Left lobe of liver (tissue), 2 donors: ENCODE data around the gene POU6F2. TPM values are rescaled to one million over a fixed set of nuclear protein-coding genes. Genes with fewer than 3 reads are reported as not detected.

Source experiments
- ATAC-seq: fragments of 200-7000 bp; cut with Tn5 transposase; one replicate; pipeline ENCODE4 v1.9.1; 2020; ENCODE audit warnings: mild to moderate bottlenecking, moderate library complexity
- DNase-seq: peaks from one replicate; pipeline ENCODE4 v3.0.0-alpha.2; 2020; ENCODE audit warnings: low spot score
- total RNA-seq: library from RNA; stranded (reverse); gene quantifications from one replicate; pipeline ENCODE4 v1.2.1, GENCODE V29; 2021
- donor health status: DM: no; HTN: no; CAD: no; lungs with moderate emphysema.
- donor health status: DM: no; HTN: yes; CAD: no.

The POU6F2 gene
- total RNA-seq, 1 donor from 2014 or later = 0.81 TPM

DNA sequence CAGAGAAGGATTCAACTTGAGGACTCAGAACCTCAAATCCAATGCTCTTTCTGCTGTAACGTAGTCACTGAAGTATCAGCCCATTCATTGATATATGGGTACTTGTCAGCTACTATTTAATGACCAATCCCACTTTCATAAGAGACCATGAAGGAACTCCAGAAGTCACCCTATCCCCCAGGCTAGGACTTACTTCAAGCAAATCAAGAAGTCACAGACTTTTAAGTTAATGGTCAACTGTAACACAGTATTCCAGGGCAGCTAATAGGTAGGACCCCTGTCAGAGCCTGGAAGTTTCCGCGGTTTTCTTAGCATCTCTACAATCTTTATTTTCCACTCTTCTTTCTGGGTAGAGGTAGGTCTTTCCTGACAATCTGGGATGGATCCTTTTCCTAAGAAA is 269.9 kb downstream of the POU6F2 start:
- no peak for DNase-seq
- no peak for ATAC-seq

DNA sequence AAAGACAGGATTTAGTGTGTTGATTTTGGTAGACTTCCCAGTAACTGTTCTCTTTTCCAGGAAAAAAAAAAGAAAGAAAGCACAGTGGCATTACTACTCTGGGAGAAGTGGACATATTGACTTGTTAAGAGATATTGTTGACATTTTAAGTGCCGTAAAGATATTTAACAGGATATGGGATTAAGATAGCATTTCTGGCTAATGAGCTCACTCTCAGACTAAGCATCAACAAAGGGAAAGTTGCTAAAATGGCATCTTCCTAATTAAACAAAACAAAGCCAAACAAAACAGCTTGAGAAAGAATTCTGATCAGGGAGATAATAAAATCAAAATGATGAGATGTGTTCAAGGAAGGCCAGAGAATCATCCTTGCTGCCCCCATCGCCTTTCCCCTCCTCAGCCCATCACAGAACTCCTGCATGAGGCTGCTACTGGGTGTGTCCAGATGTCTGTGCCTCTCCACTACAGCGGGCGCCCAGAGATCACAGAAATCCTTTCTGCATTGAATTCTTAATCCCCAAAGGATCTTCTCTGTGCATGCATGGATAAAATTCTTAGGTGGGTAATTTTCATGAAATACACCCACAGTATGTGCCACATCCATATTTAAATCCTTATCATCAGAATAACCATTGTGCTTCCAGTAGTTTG is 270.5 kb downstream of the POU6F2 start:
- ATAC-seq (no peak), DNase-seq (no peak)

DNA sequence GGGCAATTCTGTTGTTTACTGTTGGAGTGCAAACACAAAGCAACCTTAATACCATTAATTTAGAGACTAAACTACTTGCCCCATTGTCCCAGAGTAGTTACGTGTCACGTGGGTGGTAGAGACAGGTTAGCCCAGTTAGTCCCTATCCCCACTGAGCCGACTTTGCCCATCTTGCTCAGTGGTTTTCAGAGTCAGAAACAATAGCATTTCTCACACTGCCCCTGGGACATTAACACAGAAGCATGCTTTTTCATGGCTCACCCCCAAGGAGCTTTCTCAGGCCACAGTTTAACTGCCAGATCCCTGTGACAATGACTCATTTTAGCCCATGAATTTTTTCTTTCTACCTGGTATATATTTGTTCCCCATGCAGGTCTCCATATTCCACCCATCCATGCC is 271.0 kb downstream of the POU6F2 start:
- no peak for DNase-seq
- ATAC-seq = no peak

DNA sequence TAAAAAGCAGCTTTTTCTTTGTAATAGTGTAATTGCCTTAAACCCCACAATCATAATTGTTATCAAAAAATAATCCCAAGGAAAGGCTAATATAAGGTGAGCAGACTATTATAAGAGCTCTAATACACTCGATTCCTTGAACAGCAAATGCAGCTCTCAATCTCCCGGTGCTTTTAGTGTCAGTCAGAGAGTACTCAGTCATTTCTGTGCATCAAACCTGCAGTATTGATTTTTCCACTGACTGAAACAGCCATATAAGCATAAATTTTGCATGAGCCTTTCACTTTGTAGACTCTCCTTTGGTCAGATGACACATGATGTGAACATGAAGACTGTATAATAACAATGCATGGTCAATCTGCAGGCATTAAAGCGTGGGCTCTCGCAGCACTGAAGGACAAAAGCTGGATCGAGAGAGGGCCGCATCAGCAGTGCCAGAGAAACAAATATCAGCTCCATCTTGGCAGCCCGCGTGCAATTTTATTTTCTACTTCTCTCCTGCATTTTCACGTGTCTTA is 272.0 kb downstream of the POU6F2 start:
- DNase-seq (no peak), ATAC-seq (no peak)

DNA sequence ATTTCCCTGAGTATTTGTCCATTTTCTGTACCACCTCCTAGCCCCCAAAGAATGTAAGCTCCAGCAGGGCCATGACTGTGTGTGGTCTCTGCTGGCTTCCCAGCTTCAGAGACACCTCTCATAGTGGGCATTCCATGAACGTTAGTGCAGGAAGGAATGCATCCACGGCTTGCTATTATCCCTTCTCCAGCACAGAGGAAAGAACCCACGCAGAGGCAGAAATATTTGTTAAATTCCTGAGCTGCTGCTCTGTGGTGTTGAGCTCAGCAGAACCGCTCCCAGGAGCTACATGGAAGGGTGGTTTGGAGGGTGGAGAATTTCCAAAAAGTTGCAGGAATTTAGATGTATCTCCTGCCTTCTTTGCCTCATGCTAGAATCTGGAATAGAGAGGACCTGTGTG is 275.2 kb downstream of the POU6F2 start:
- ATAC-seq (no peak), DNase-seq (no peak)

DNA sequence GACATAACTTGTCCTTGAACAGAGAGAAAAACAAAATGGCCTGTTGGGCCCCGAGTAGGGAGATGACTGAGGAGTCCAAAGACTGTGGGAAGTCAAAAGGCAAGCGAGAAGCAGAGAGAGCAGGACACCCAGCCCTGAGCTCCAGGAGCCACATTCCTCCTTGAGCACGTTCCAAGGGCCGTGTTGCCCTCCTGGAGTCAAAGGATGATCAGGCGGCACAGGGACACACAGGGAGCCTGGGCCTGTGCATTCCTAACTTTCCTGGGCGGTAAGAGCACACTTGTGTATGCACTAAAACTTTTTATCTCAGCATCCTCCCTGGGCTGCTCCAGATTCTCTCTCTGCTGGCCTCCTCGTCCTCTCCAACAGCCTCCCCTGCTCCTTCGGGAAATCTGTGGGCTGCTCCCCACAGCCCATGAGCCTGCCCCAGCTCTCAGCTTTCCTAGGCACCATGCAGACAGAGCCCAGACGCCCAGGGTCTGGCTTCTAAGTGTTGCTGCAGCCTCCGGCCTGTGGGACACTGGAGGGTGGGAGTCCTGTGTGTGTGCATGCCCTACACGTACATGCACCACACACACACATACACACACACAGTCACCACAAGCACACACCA is 281.8 kb downstream of the POU6F2 start:
- ATAC-seq (no peak), DNase-seq (no peak)

DNA sequence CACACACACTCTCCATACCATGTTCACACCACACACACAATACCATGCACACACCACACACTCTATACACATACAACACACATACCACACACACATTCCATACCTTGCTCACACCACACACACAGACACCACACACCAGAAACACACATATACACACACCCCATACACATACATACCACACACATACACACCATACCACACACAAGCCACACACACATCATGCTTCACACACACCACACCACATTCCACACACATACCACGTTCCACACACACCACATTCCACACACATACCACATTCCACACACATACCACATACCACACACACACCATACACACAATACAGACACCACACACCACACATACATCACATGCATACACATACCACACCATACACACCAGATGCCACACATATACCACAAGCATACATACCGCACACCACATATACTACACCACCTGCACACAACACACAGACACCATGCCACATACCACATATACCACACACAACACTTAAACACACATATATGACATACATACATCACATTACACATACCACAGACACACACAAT is 282.7 kb downstream of the POU6F2 start:
- ATAC-seq (no peak), DNase-seq (no peak)

DNA sequence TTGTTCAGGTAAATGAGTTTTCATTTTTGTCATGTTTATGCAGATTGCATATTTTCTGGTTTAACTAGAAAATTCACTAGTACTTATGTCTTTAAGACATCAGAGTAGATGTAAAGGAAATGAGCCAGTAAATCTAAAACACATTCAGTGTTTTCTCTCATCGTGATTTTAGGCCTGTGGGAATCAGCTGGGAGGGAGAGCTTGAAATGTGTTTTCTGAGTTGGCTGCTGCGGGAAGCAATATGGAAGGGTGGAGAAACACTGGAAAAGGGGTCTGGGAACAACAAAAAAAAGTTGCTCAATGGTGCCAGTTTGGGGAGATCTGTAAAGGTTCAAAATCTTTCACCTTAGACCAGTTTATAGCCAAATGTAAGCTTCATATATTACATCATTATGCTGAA is 284.1 kb downstream of the POU6F2 start:
- ATAC-seq (no peak), DNase-seq (no peak)

DNA sequence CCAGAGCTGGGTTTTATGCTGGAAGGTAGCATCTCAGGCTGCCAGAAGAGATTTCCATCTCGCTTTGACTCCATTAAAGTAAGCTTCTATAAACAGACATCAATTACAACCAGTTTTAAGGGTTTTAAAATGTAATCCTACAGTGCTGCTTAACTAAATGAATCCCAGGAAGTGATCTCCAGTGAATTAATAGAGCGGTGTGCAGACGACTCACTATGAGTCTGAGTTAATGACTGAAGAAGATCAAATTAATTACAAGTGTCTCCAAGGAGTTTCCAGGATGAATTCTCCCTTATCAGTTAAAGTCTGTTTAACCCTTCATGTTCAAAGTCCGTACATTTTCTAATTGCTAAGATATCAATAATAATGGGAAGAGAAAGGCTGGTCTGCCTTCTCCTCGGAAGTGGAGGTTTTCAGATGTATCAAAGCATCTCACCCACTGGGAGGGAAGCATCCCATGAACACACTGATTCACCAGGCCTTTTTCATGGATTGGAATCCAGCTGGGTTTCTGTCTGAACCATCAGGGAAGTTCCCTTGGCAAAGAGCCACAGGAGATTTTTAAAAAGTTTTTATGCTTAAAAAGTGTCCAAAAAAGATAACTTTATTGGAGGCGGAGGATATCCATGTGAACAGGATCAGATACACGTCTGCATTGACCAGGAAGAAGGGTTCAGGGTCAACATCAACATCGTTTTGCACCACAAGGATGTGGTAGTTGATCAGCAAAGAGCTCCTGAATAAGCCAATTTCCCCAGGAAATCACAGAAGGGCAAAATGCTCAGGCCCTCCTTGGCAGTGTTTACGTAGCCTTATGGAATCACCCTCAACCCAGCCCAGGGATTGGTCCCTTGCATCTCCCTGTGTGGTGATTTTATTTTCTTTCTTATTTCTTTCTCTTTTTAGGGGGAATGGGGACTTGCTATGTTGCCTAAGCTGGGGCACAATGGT is 288.2 kb downstream of the POU6F2 start:
- ATAC-seq = no peak
- no peak for DNase-seq

DNA sequence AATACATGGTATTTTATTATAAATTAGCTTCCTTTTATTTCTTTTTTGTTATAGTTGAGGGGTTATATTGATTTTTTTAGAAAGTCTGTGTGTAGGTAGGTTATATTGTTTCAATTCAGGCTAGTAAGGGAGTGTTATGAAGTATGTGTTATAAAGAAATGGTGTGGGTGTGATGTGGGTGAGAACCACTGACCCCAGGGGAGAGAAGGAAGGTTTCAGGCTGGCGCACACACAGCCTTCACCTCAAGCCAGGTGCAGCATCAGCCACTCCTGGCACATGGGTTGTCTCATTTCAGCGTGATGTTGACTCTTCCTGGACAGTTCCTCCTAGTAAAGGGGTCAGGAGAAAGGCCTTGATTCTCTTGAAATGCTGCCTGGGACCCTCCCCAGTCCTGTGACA is 291.3 kb downstream of the POU6F2 start:
- no peak for DNase-seq

DNA sequence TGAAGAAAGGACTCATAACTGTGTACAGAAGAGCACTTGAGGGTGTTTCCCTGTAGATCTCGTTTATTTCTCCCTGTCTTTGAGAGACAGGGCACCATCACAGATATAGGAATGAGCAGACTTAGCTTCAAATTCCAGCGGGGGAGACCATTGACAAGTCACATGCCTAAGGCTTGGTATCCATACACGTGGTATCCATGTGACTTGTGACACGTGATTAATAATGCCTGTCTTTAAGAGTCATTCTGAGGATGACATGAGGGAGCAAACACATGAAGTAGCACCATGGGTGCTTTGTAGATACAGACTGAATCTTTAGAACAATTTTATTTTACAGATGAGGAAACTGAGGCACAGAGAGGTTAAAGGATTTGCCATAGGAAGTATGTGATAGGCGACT is 292.3 kb downstream of the POU6F2 start:
- no peak for ATAC-seq
- DNase-seq = no peak

More for the DNA sequence above, 291.3 kb downstream of the POU6F2 start:
- ATAC-seq = no peak

DNA sequence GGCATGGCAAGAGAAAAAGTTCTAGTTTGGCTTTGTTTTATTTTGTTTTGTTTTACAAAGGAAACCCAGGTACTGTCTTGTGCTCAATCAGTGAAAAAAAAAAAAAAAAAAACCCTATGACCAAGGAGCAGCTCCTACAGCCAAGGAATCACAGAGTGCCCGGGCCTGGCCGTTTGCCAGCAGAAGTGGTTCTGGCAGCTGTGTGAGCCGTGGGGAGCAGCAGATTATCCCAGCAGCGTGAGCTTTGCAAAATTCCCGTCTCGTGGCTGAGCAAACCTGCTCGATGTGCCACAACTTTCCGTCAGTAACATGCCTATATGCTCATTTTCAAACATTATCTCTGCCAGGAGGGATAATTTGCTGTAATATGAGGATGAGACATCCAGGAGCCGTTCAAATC is 293.7 kb downstream of the POU6F2 start:
- ATAC-seq (no peak), DNase-seq (no peak)

DNA sequence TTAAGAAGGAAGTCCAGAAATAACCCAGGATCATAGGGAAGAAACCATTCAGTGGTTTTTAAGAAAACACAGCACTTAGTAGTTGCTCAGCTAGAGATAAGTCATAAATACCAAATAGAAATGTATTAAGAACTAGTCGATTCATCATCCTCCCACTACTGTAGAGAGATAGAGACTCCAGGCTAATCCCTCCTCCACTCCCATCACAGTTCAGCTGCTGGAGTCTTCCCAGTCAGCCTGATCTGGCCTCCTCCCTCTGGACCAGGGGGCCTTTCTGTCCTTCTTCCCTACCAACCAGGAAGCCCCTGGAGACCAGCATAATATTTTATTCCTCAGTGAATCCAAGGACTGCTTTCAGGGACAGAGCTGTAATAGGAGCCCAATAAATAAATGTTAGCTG is 294.4 kb downstream of the POU6F2 start:
- DNase-seq = no peak
- no peak for ATAC-seq

DNA sequence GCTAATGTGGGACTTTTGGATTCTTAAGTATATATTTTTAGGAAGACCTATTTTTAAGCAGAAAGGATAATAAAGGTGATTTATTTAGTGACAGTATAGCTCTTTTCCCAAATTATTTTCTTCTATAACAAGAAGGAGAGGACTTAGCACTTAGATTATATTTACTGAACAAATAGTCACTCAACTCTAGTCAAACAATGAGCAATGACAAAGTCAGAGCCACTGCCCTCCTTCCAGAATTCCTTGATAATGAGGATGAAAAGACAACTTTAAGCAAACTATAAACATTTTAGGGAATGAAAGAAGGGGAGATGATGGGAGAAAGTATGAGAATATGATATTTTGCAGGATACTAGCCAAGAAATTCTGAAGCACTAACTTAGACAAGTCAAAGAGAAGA is 295.0 kb downstream of the POU6F2 start:
- ATAC-seq (no peak), DNase-seq (no peak)

DNA sequence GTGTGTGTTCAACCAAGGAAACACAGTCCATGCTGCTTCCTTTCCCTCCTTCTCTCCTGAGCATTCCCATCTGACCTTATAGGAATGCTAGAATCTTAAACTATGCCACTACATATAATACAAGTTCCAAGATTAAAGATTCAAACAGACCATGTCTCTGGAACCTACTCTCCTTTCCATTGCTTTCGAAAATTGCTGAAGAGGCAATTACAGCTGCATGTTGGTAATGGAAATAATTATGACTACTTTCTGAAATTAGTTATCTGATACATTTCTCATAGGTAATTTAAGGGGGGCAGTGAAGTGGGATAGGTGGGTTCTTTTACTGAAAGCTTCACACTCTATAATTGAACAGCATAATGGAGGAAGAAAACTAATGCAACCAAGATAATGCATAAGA is 302.6 kb downstream of the POU6F2 start:
- ATAC-seq = no peak

DNA sequence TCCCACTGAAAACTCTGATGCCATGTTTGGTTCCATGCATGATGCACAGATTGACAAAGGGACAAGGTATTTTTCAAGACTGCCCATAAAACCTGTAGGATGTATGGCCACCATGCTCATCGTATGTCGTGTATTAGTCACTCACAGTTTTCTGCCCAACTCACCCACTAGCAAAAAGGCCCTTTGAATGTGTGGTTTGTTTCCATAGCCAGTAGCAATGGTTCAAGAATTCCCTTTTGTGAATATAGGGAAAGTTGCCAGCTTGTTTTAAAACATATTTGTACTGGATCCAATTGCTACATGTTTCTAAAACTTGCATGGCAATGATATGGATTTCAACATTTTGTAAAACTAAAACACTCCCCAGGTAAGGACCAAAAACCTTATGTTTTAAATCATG is 307.5 kb downstream of the POU6F2 start:
- DNase-seq (no peak), ATAC-seq (no peak)

More for the DNA sequence above, 302.6 kb downstream of the POU6F2 start:
- no peak for DNase-seq

DNA sequence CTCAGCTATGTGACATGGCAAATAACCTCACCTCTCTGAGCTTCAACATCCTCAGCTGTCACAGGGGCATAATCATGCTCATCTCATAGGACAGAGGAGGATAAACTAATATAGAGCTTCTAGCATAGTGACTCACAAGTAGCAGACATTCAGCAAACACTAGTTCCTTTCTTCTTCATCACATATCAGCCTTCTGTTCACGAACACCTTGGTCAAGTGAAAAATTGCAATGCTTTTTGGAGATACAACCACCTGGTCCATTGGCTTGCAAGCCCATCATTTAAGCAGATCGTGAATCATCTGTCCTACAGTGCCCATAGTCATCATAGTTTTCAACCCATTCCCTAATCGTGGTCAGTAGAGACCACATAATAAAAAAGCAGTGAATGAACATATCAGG is 310.6 kb downstream of the POU6F2 start:
- no peak for ATAC-seq
- no peak for DNase-seq

DNA sequence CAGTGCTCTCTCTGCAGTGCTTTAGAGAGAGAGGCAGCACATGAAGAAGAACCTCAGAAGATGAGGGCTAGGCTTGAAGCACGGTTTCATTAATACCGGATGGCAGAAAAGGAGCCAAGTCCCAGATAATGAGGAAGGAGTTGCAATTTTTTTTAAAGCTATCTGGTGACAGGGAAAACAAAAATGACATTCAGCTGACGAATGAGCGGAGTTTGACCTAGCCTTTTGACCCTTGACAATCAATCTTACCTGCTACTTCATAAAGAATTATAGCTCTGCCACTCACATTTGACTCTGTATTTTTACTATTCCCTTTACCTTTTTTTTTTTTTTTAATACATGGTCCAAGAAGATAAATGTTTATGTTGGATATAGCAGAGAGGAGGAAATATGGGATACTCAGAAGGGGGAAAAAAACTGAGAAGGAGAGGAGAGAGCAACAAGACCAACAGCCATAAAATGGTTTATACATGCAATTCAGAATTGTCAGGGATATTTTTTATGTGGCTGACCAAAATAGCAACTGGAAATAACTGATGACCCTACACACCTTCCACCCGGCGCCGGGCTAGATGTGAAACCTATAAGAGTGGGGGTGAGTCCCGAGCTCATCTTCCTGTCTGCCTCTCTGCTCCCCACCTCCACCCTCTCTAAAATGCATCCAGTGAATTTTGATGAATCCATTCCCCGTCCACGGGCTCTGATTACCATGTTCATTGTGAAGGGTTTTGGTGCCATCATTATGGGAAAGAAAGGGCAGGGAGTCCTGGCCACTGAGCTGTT is 314.1 kb downstream of the POU6F2 start:
- DNase-seq (no peak), ATAC-seq (peak; percentile 58)

DNA sequence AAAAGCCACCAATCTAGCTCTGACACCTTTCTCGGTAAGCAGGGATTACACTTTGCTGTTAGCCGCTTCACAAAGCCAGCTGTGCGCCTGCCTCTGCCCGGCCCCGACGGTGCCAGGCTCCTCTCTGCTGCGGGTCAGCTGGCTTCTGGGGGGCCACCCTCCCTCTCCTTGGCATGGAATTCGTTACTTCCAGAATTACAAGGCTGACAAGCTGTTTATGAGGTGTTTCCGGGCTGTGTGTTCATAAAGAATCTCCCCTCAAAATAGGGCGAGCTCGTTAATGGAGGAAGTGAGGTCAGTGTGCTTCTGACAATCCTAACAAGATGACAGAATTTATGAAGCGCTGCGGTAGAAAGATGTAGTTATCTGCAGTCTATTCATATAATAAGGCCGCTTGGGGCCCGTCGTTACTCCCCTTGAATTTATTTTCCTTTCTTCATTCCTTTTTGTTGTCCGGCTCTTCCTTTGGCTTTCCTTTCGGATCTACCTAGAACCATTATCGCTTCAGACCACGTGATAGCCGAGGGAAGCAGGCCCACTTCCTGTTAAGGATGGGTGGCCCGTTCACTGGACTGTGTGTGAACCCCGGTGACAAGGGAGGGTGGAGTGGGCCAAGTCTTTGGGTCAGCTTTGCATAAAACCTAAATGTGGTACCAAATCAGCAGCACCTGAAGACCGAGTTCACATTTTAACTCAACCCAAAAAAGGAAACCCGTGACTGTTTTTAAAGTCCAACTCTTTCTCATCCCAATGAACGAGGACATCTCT is 315.5 kb downstream of the POU6F2 start:
- ATAC-seq = no peak
- no peak for DNase-seq

DNA sequence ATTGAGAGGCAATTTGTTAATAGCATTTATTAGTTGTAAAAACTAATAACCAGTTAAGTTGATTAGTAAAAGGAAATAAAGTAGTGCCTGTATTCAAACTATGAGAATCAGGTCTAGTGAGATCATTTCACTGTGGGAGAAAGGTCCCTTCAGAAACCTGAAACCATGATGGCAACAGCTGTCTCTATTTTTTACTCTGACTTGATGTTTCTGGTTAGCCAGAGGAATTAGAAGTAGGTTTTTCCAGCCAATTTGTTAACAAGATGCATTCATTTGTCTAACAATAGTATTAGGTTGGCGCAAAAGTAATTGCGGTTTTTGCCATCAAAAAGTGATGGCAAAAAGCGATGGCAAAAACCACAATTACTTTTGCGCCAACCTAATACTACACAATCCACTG is 316.3 kb downstream of the POU6F2 start:
- DNase-seq = no peak
- no peak for ATAC-seq
